Omental fat pad (tissue), 4 donors: ENCODE measurements around the gene RFT1. TPM values are rescaled to one million over a fixed set of nuclear protein-coding genes. Genes with fewer than 3 reads are reported as not detected.

Experiments used
- ATAC-seq: fragments of 150-250 bp; one replicate; pipeline ENCODE4 v1.9.1; 2016; ENCODE audit warnings: mild to moderate bottlenecking, moderate library complexity; ENCODE audit not compliant: low FRiP score
- DNase-seq: peaks from one replicate; pipeline ENCODE4 v3.0.0-alpha.2; 2019; ENCODE audit warnings: low spot score
- CTCF ChIP-seq, 3 donors: fragments of 450-650 bp; IDR thresholded peaks; one replicate each; pipeline ENCODE4 v1.5.1; 2016 to 2017; ENCODE audit warnings: antibody characterized with exemption in 3 of 3, mild to moderate bottlenecking in 3 of 3, moderate library complexity in 2 of 3
- total RNA-seq, 4 donors: library from RNA; depleted of rRNA; stranded (reverse); fragments of >200 nt; gene quantifications; one replicate each; pipeline ENCODE4 v1.1.0, GENCODE V29; 2016

The RFT1 gene
- total RNA-seq, 4 donors from 2014 or later, result 9.1 to 14.0 (median 10.5) TPM

- no peak for TF ChIP-seq CTCF (IDR thresholded peaks at IDR 0.05)
- ATAC-seq (no peak), DNase-seq (no peak)
Measured at GRCh38 chr3:53149006-53149690, 18.9 kb upstream of the RFT1 start.

- DNase-seq (no peak), ATAC-seq (no peak)
- TF ChIP-seq CTCF (IDR thresholded peaks at IDR 0.05), result no peak
Measured at GRCh38 chr3:53147903-53148400, 17.7 kb upstream of the RFT1 start.

GRCh38 chr3:53147151-53147902 lies 17.1 kb upstream of the RFT1 start:
- no peak for DNase-seq
- ATAC-seq, result no peak
- no peak for TF ChIP-seq CTCF (IDR thresholded peaks at IDR 0.05)

GRCh38 chr3:53146319-53146891 lies 16.2 kb upstream of the RFT1 start:
- no peak for TF ChIP-seq CTCF (IDR thresholded peaks at IDR 0.05)
- DNase-seq (no peak), ATAC-seq (no peak)

- no peak for ATAC-seq
- no peak for TF ChIP-seq CTCF (IDR thresholded peaks at IDR 0.05)
- DNase-seq, result no peak
Measured at GRCh38 chr3:53145713-53146080, 15.5 kb upstream of the RFT1 start.

GRCh38 chr3:53144862-53145712 lies 14.9 kb upstream of the RFT1 start:
- no peak for ATAC-seq
- no peak for DNase-seq

More at GRCh38 chr3:53144862-53145712, 14.9 kb upstream of the RFT1 start:
- TF ChIP-seq CTCF (IDR thresholded peaks at IDR 0.05), result no peak
